ENCODE data around the gene ECE2.

DNA sequence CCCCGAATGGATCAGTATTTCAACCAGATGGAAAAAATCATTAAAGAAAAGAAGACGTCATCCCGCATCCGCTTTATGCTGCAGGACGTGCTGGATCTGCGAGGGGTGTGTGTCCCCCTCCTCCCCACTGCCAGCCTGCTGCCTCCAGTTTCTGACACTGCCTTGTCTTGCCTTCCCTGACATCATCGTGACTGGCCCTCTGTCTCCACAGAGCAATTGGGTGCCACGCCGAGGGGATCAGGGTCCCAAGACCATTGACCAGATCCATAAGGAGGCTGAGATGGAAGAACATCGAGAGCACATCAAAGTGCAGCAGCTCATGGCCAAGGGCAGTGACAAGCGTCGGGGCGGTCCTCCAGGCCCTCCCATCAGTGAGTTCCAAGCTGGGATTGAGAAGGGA is 49.4 kb downstream of the ECE2 start:
- TF ChIP-seq TAF1 (conservative IDR thresholded peaks at IDR 0.05) (no peak), EGR1 (IDR thresholded peaks at IDR 0.05; ENCODE audit: low read depth in 2 of 2) (no peak), RAD21 (IDR thresholded peaks at IDR 0.05) (no peak), NR2F2 (IDR thresholded peaks at IDR 0.05) (no peak), GABPA (IDR thresholded peaks at IDR 0.05 in 1 of 2, conservative IDR thresholded peaks at IDR 0.05 in 1 of 2) (no peak), YY1 (IDR thresholded peaks at IDR 0.05) (no peak), JUND (IDR thresholded peaks at IDR 0.05) (no peak)
- TF ChIP-seq, protein P1, sequence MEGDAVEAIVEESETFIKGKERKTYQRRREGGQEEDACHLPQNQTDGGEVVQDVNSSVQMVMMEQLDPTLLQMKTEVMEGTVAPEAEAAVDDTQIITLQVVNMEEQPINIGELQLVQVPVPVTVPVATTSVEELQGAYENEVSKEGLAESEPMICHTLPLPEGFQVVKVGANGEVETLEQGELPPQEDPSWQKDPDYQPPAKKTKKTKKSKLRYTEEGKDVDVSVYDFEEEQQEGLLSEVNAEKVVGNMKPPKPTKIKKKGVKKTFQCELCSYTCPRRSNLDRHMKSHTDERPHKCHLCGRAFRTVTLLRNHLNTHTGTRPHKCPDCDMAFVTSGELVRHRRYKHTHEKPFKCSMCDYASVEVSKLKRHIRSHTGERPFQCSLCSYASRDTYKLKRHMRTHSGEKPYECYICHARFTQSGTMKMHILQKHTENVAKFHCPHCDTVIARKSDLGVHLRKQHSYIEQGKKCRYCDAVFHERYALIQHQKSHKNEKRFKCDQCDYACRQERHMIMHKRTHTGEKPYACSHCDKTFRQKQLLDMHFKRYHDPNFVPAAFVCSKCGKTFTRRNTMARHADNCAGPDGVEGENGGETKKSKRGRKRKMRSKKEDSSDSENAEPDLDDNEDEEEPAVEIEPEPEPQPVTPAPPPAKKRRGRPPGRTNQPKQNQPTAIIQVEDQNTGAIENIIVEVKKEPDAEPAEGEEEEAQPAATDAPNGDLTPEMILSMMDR (IDR thresholded peaks at IDR 0.05; ENCODE audit: low read depth, low read length, missing input control), result no peak
- TF ChIP-seq, protein P2, sequence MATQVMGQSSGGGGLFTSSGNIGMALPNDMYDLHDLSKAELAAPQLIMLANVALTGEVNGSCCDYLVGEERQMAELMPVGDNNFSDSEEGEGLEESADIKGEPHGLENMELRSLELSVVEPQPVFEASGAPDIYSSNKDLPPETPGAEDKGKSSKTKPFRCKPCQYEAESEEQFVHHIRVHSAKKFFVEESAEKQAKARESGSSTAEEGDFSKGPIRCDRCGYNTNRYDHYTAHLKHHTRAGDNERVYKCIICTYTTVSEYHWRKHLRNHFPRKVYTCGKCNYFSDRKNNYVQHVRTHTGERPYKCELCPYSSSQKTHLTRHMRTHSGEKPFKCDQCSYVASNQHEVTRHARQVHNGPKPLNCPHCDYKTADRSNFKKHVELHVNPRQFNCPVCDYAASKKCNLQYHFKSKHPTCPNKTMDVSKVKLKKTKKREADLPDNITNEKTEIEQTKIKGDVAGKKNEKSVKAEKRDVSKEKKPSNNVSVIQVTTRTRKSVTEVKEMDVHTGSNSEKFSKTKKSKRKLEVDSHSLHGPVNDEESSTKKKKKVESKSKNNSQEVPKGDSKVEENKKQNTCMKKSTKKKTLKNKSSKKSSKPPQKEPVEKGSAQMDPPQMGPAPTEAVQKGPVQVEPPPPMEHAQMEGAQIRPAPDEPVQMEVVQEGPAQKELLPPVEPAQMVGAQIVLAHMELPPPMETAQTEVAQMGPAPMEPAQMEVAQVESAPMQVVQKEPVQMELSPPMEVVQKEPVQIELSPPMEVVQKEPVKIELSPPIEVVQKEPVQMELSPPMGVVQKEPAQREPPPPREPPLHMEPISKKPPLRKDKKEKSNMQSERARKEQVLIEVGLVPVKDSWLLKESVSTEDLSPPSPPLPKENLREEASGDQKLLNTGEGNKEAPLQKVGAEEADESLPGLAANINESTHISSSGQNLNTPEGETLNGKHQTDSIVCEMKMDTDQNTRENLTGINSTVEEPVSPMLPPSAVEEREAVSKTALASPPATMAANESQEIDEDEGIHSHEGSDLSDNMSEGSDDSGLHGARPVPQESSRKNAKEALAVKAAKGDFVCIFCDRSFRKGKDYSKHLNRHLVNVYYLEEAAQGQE (IDR thresholded peaks at IDR 0.05), result no peak
- TF ChIP-seq, protein P3, sequence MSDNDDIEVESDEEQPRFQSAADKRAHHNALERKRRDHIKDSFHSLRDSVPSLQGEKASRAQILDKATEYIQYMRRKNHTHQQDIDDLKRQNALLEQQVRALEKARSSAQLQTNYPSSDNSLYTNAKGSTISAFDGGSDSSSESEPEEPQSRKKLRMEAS (IDR thresholded peaks at IDR 0.05), result no peak
- TF ChIP-seq, protein P4, sequence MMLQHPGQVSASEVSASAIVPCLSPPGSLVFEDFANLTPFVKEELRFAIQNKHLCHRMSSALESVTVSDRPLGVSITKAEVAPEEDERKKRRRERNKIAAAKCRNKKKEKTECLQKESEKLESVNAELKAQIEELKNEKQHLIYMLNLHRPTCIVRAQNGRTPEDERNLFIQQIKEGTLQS (IDR thresholded peaks at IDR 0.05), result no peak
